ENCODE measurements around the gene NETO2. TPM values are rescaled to one million over a fixed set of nuclear protein-coding genes. Genes with fewer than 3 reads are reported as not detected.
A peak's percentile ranks its signal among the peaks of the same experiment; 100 is the strongest.

Gene NETO2
- total and polyA plus RNA-seq, 2 of the 13 experiments (the other 11 are each of a cell fraction or from before 2014, with no cell fraction given), result 8.2 to 13.5 TPM

GRCh38 chr16:47142821-47143676, 696 bp downstream of the NETO2 start (continued):
- no peak for TF ChIP-seq ZBTB40 (IDR thresholded peaks at IDR 0.05)
- TF ChIP-seq ZBTB40 (CRISPR knock-in tag; IDR thresholded peaks at IDR 0.05), result 0 out of 2 replicates have a peak, but pooled peaks have one; percentile 34
- TF ChIP-seq ZMAT5 (CRISPR knock-in tag; IDR thresholded peaks at IDR 0.05; ENCODE audit: borderline replicate concordance, low read depth), result no peak
- TF ChIP-seq ZNF850 (CRISPR knock-in tag; conservative IDR thresholded peaks at IDR 0.05), result no peak
- TF ChIP-seq ZBTB39 (CRISPR knock-in tag; IDR thresholded peaks at IDR 0.05), result no peak
- TF ChIP-seq MED8 (CRISPR knock-in tag; IDR thresholded peaks at IDR 0.05; ENCODE audit: insufficient replicate concordance), result no peak
- TF ChIP-seq ZNF383 (CRISPR knock-in tag; IDR thresholded peaks at IDR 0.05; ENCODE audit: borderline replicate concordance), result no peak
- TF ChIP-seq CHD4 (IDR thresholded peaks at IDR 0.05; ENCODE audit: borderline replicate concordance, low read length), result no peak
- TF ChIP-seq ZNF296 (CRISPR knock-in tag; conservative IDR thresholded peaks at IDR 0.05), result no peak
- peak; percentile 85 for TF ChIP-seq ZNF441 (CRISPR knock-in tag; IDR thresholded peaks at IDR 0.05; ENCODE audit: borderline replicate concordance)
- no peak for TF ChIP-seq TEAD2 (CRISPR knock-in tag; IDR thresholded peaks at IDR 0.05)
- TF ChIP-seq ZC3H4 (CRISPR knock-in tag; IDR thresholded peaks at IDR 0.05; ENCODE audit: borderline replicate concordance), result no peak
- TF ChIP-seq STAG1 (CRISPR knock-in tag; IDR thresholded peaks at IDR 0.05), result peak; percentile 80
- TF ChIP-seq ZFP90 (CRISPR knock-in tag; IDR thresholded peaks at IDR 0.05; ENCODE audit: borderline replicate concordance), result no peak; the same call in 1 of the 2 replicates
- TF ChIP-seq HNRNPK (IDR thresholded peaks at IDR 0.05; ENCODE audit: low read depth, low read length, poor library complexity, severe bottlenecking), result peak; percentile 31
- no peak for TF ChIP-seq PHF20 (CRISPR knock-in tag; IDR thresholded peaks at IDR 0.05)
- peak; percentile 98 for TF ChIP-seq HNRNPLL (IDR thresholded peaks at IDR 0.05; ENCODE audit: low read depth, low read length, poor library complexity, severe bottlenecking)

Measured in HepG2 (cell line).